IMR-90 (cell line): ENCODE measurements around the gene CREG1. TPM values are rescaled to one million over a fixed set of nuclear protein-coding genes. Genes with fewer than 3 reads are reported as not detected.

ENCODE experiments used
- ATAC-seq: fragments of 200-7000 bp; cut with Tn5 transposase; 2 replicates; pipeline ENCODE4 v1.9.1; 2020; ENCODE audit warnings: low read depth, mild to moderate bottlenecking, moderate library complexity
- BruUV-seq: library from RNA; stranded (reverse); fragments of 400-500 nt; replicated peaks from 2 replicates; lab custom pipeline; 2021; lab: Mats Ljungman, UMichigan
- CTCF ChIA-PET: fragments of 300-600 bp; formaldehyde crosslinking; extraction: SDS; loops from one replicate; lab custom pipeline; 2021; ENCODE audit warnings: antibody characterized with exemption; lab: Yijun Ruan, JAX
- POLR2A ChIA-PET: fragments of 300-600 bp; sonication (Branson Sonifier 250); formaldehyde crosslinking; loops from one replicate; lab custom pipeline; 2022; ENCODE audit warnings: antibody characterized with exemption; ENCODE audit not compliant: unreplicated experiment; lab: Charles Lee
- DNase-seq: peaks from one replicate; pipeline ENCODE4 v3.0.0; 2013
- H2AFZ ChIP-seq: replicated peaks from 2 replicates; pipeline ENCODE3; 2013; ENCODE audit warnings: low read length, mild to moderate bottlenecking; ENCODE audit not compliant: poor library complexity
- H2AK5ac ChIP-seq: 2 replicates; pipeline ENCODE4 v1.6.1; 2013; ENCODE audit warnings: low read depth, low read length, inconsistent platforms
- H2AK9ac ChIP-seq: replicated peaks from 2 replicates; pipeline ENCODE3; 2013; ENCODE audit warnings: mild to moderate bottlenecking, low read depth, low read length, moderate library complexity; ENCODE audit not compliant: poor library complexity
- H2BK120ac ChIP-seq: 2 replicates; pipeline ENCODE4 v1.6.1; 2013; ENCODE audit warnings: low read depth, low read length, inconsistent platforms
- H2BK15ac ChIP-seq: 3 replicates; pipeline ENCODE4 v1.6.1; 2013; ENCODE audit warnings: low read depth, low read length, inconsistent platforms
- H2BK20ac ChIP-seq: 2 replicates; pipeline ENCODE4 v1.6.1; 2013; ENCODE audit warnings: low read depth, mild to moderate bottlenecking, inconsistent platforms, low read length, moderate library complexity
- H2BK5ac ChIP-seq: 2 replicates; pipeline ENCODE4 v1.6.1; 2013; ENCODE audit warnings: mild to moderate bottlenecking, low read depth, low read length, inconsistent platforms; ENCODE audit not compliant: poor library complexity, severe bottlenecking
- H3K14ac ChIP-seq: replicated peaks from 2 replicates; pipeline ENCODE4 v1.6.1; 2013; ENCODE audit warnings: low read depth, low read length, inconsistent platforms
- H3K18ac ChIP-seq: 2 replicates; pipeline ENCODE4 v1.6.1; 2013; ENCODE audit warnings: low read depth, low read length, control low read depth
- H3K23ac ChIP-seq: 2 replicates; pipeline ENCODE4 v1.6.1; 2013; ENCODE audit warnings: low read depth, low read length, inconsistent platforms
- H3K27ac ChIP-seq: 2 replicates; pipeline ENCODE4 v1.5.1; 2013; ENCODE audit warnings: mild to moderate bottlenecking, control low read depth, low read length; ENCODE audit not compliant: insufficient read depth
- H3K27me3 ChIP-seq: 2 replicates; pipeline ENCODE4 v1.6.1; 2013; ENCODE audit warnings: low read length; ENCODE audit not compliant: control insufficient read depth, insufficient read depth
- H3K36me3 ChIP-seq: 2 replicates; pipeline ENCODE4 v1.6.1; 2013; ENCODE audit warnings: low read length, mixed read lengths; ENCODE audit not compliant: control insufficient read depth, insufficient read depth
- H3K4ac ChIP-seq: 2 replicates; pipeline ENCODE4 v1.6.1; 2013; ENCODE audit warnings: low read depth, low read length, inconsistent platforms
- H3K4me1 ChIP-seq: 2 replicates; pipeline ENCODE4 v1.6.1; 2013; ENCODE audit warnings: low read length, mixed read lengths; ENCODE audit not compliant: control insufficient read depth, insufficient read depth
- H3K4me2 ChIP-seq: 2 replicates; pipeline ENCODE4 v1.6.1; 2013; ENCODE audit warnings: low read depth, mild to moderate bottlenecking, control low read depth, low read length, moderate library complexity
- H3K4me3 ChIP-seq: 2 replicates; pipeline ENCODE4 v1.5.1; 2013; ENCODE audit warnings: low read depth, mild to moderate bottlenecking, control low read depth, low read length, moderate library complexity; ENCODE audit not compliant: insufficient read depth
- H3K56ac ChIP-seq: 2 replicates; pipeline ENCODE4 v1.6.1; 2013; ENCODE audit warnings: low read length, inconsistent platforms; ENCODE audit not compliant: insufficient read depth; ENCODE audit errors: extremely low read depth
- H3K79me1 ChIP-seq, 2 experiments: 2 replicates each; pipeline ENCODE4 v1.6.1; 2013; ENCODE audit warnings: low read length in 2 of 2, inconsistent platforms in 1 of 2, low read depth in 1 of 2
- H3K9ac ChIP-seq: 2 replicates; pipeline ENCODE4 v1.6.1; 2013; ENCODE audit warnings: low read depth, low read length, control low read depth
- H3K9me1 ChIP-seq: 2 replicates; pipeline ENCODE4 v1.6.1; 2013; ENCODE audit warnings: low read length, inconsistent platforms; ENCODE audit not compliant: insufficient read depth
- H3K9me3 ChIP-seq: 2 replicates; pipeline ENCODE4 v1.6.1; 2013; ENCODE audit warnings: low read length; ENCODE audit not compliant: control insufficient read depth, insufficient read depth
- H4K20me1 ChIP-seq: 2 replicates; pipeline ENCODE4 v1.6.1; 2013; ENCODE audit warnings: low read length, inconsistent platforms; ENCODE audit not compliant: insufficient read depth
- H4K5ac ChIP-seq: 2 replicates; pipeline ENCODE4 v1.6.1; 2013; ENCODE audit warnings: mild to moderate bottlenecking, low read depth, low read length, control low read depth
- H4K8ac ChIP-seq, 2 experiments: 2 replicates each; pipeline ENCODE4 v1.6.1; 2013; ENCODE audit warnings: low read depth in 2 of 2, low read length in 2 of 2, control low read depth in 1 of 2, inconsistent platforms in 1 of 2
- H4K91ac ChIP-seq: 2 replicates; pipeline ENCODE4 v1.6.1; 2013; ENCODE audit warnings: low read depth, low read length, inconsistent platforms; ENCODE audit not compliant: insufficient read depth
- CHD1 ChIP-seq: IDR thresholded peaks from 2 replicates; pipeline ENCODE4 v1.6.1; 2012; ENCODE audit warnings: low read depth, low read length, improper control_type of control experiment
- WGBS, 2 experiments: methylation state at CpG; one replicate each; pipeline versions ENCODE4 v1.1.5 to v1.1.7; 2013; ENCODE audit warnings: missing lambda C conversion rate in 2 of 2; ENCODE audit not compliant: insufficient read length in 1 of 2; ENCODE audit errors: extremely low coverage in 2 of 2; 5-methylcytosine and 5-hydroxymethylcytosine counted together
- dilution Hi-C: fragments of 300-500 bp; cut with HindIII; formaldehyde crosslinking; loops from one replicate; pipeline ENCODE4 v1.14.3; 2018; ENCODE audit warnings: low sequenced_read_pairs; ENCODE audit not compliant: unreplicated experiment
- in situ Hi-C: fragments of 300-500 bp; cut with MboI; formaldehyde crosslinking; loops from 3 replicates; pipeline ENCODE4 v1.14.3; 2019; ENCODE audit warnings: low sequenced_read_pairs, inconsistent platforms, mixed read lengths
- intact Hi-C: fragments of 100-400 bp; cut with micrococcal nuclease; formaldehyde crosslinking; loops from 2 replicates; pipeline ENCODE4 v1.10.0; 2022
- polyA plus RNA-seq, 3 experiments: library from polyadenylated mRNA; depleted of rRNA; stranded (reverse); fragments of >200 nt; gene quantifications; 2 replicates each; pipeline ENCODE4 v1.2.3, GENCODE V29; 2012; ENCODE audit warnings: low replicate concordance in 1 of 3
- total RNA-seq: library from RNA; depleted of rRNA; stranded (reverse); fragments of >200 nt; gene quantifications from 2 replicates; pipeline ENCODE4 v1.2.3, GENCODE V29; 2012

Gene CREG1
- total and polyA plus RNA-seq, 2 of the 4 experiments (the other 2 are of a cell fraction) = 2.9 to 6.4 TPM

GRCh38 chr1:167509587-167509986 lies 44.0 kb downstream of the CREG1 start:
- ChIA-PET POLR2A (no interaction called here), CTCF (no interaction called here)
- Histone ChIP-seq H3K9ac (no peak overlapping the region), H2AFZ (no peak overlapping the region), H2BK15ac (no peak overlapping the region), H3K27ac (no peak overlapping the region), H3K79me1 (no peaks in the 10 kb centered on the region), H3K9me3 (no peaks in the 10 kb centered on the region), H2BK5ac (no peak overlapping the region), H2BK120ac (no peak overlapping the region), H2AK9ac (no peak overlapping the region), H3K23ac (no peak overlapping the region), H3K27me3 (peaks cover 5% of the 10 kb centered on the region), H3K4me2 (no peak overlapping the region), H4K8ac (no peak overlapping the region), H4K5ac (no peak overlapping the region), H4K20me1 (no peaks in the 10 kb centered on the region), H3K14ac (no peak overlapping the region), H3K9me1 (no peaks in the 10 kb centered on the region), H3K4ac (no peak overlapping the region), H3K4me1 (no peaks in the 10 kb centered on the region), H2AK5ac (no peak overlapping the region), H2BK20ac (no peak overlapping the region), H3K36me3 (no peaks in the 10 kb centered on the region), H3K18ac (no peak overlapping the region), H3K56ac (no peak overlapping the region), H3K4me3 (no peak overlapping the region), H4K91ac (no peak overlapping the region)
- ATAC-seq (no peak), DNase-seq (no peak)
- no TSS peak for BruUV-seq
- TF ChIP-seq CHD1 = no peak
- intact Hi-C loops = no loop called here
- in situ Hi-C loops = no loop called here
- dilution Hi-C loops = no loop called here
- 29% methylated on average over 1 of the region's 8 CpGs; no CpG with 5 or more reads in 1 of the 2 experiments for WGBS, 2 experiments
